CD14-positive monocyte (primary cell): ENCODE data around the gene PLD6. TPM values are rescaled to one million over a fixed set of nuclear protein-coding genes. Genes with fewer than 3 reads are reported as not detected.

Source experiments
- DNase-seq, 3 donors: peaks; one replicate each; pipeline ENCODE4 v3.0.0-alpha.2; 2011 to 2022
- H2AFZ ChIP-seq: 2 replicates; pipeline ENCODE4 v1.6.0; 2012; ENCODE audit warnings: mild to moderate bottlenecking, low read depth, low read length, inconsistent platforms; ENCODE audit not compliant: insufficient read depth, poor library complexity, severe bottlenecking
- H3K27ac ChIP-seq, 2 donors: 1 replicate in 1 of 2; 2 replicates in 1 of 2; pipeline ENCODE4 v1.5.1; 2012 to 2013; ENCODE audit warnings: low read length in 2 of 2, control low read depth in 1 of 2, inconsistent platforms in 1 of 2, low read depth in 1 of 2, mild to moderate bottlenecking in 1 of 2
- H3K27me3 ChIP-seq, 2 donors: one replicate each; pipeline versions ENCODE4 v1.6.0 to v1.6.1; 2011 to 2013; ENCODE audit warnings: low read length in 2 of 2; ENCODE audit not compliant: control insufficient read depth in 2 of 2, insufficient read depth in 2 of 2
- H3K36me3 ChIP-seq, 2 donors: replicated peaks in 1 of 2; 1 replicate in 1 of 2; 2 replicates in 1 of 2; pipeline versions ENCODE4 v1.5.1 to v1.6.1; 2012 to 2013; ENCODE audit warnings: low read length in 2 of 2, control low read depth in 1 of 2, inconsistent platforms in 1 of 2, mild to moderate bottlenecking in 1 of 2; ENCODE audit not compliant: insufficient read depth in 2 of 2, control insufficient read depth in 1 of 2
- H3K4me1 ChIP-seq, 2 donors: 1 replicate in 1 of 2; 2 replicates in 1 of 2; pipeline versions ENCODE4 v1.5.1 to v1.6.1; 2012 to 2013; ENCODE audit warnings: low read length in 2 of 2, control low read depth in 1 of 2, inconsistent platforms in 1 of 2, mild to moderate bottlenecking in 1 of 2, moderate library complexity in 1 of 2; ENCODE audit not compliant: insufficient read depth in 2 of 2, control insufficient read depth in 1 of 2
- H3K4me2 ChIP-seq: replicated peaks from 2 replicates; pipeline ENCODE3; 2012; ENCODE audit warnings: low read length, moderate library complexity, mild to moderate bottlenecking; ENCODE audit not compliant: poor library complexity, severe bottlenecking; ENCODE audit errors: extremely low read depth
- H3K4me3 ChIP-seq, 3 experiments: fragments of 200-600 bp in 1 of 3; sonication (generic) in 1 of 3; replicated peaks in 1 of 3; 1 replicate in 2 of 3; 2 replicates in 1 of 3; pipeline ENCODE4 v1.5.1; 2011 to 2013; ENCODE audit warnings: low read length in 3 of 3, mild to moderate bottlenecking in 3 of 3, control low read depth in 2 of 3, low read depth in 2 of 3, inconsistent platforms in 1 of 3, moderate library complexity in 1 of 3
- H3K79me2 ChIP-seq: 2 replicates; pipeline ENCODE4 v1.6.0; 2012; ENCODE audit warnings: mild to moderate bottlenecking, control low read depth, inconsistent platforms, low read length, moderate library complexity; ENCODE audit not compliant: insufficient read depth
- H3K9ac ChIP-seq: 2 replicates; pipeline ENCODE4 v1.6.0; 2017; ENCODE audit warnings: low read length, mild to moderate bottlenecking; ENCODE audit not compliant: insufficient read depth, poor library complexity, severe bottlenecking
- H3K9me3 ChIP-seq, 2 donors: replicated peaks in 1 of 2; 1 replicate in 1 of 2; 2 replicates in 1 of 2; pipeline versions ENCODE4 v1.5.1 to v1.6.1; 2012 to 2013; ENCODE audit warnings: low read length in 2 of 2, control low read depth in 1 of 2; ENCODE audit not compliant: control insufficient read depth in 1 of 2, insufficient read depth in 1 of 2
- H4K20me1 ChIP-seq: 2 replicates; pipeline ENCODE4 v1.6.0; 2012; ENCODE audit warnings: mild to moderate bottlenecking, low read length, control low read depth, moderate library complexity; ENCODE audit not compliant: insufficient read depth
- H3K27ac Mint-ChIP-seq, 7 donors: one replicate each; pipeline ENCODE4 v1.8.0; 2020; ENCODE audit warnings: mild to moderate bottlenecking in 7 of 7, mixed read lengths in 7 of 7, moderate library complexity in 6 of 7, inconsistent platforms in 2 of 7
- H3K27me3 Mint-ChIP-seq, 3 donors: one replicate each; pipeline ENCODE4 v1.8.0; 2021 to 2022; ENCODE audit warnings: low read depth in 3 of 3, mild to moderate bottlenecking in 3 of 3, mixed read lengths in 3 of 3, moderate library complexity in 3 of 3, inconsistent platforms in 1 of 3
- H3K36me3 Mint-ChIP-seq, 2 donors: one replicate each; pipeline ENCODE4 v1.8.0; 2020; ENCODE audit warnings: mixed read lengths in 2 of 2, inconsistent platforms in 1 of 2, mild to moderate bottlenecking in 1 of 2
- H3K4me1 Mint-ChIP-seq: one replicate; pipeline ENCODE4 v1.8.0; 2020; ENCODE audit warnings: mild to moderate bottlenecking, mixed read lengths
- H3K4me3 Mint-ChIP-seq, 2 donors: one replicate each; pipeline ENCODE4 v1.8.0; 2020; ENCODE audit warnings: mild to moderate bottlenecking in 2 of 2, mixed read lengths in 2 of 2, moderate library complexity in 1 of 2
- H3K9me3 Mint-ChIP-seq, 7 donors: one replicate each; pipeline ENCODE4 v1.8.0; 2020 to 2022; ENCODE audit warnings: mixed read lengths in 7 of 7, mild to moderate bottlenecking in 6 of 7, moderate library complexity in 6 of 7, inconsistent platforms in 2 of 7
- WGBS: methylation state at CpG from one replicate; pipeline ENCODE4 v1.1.5; 2013; ENCODE audit warnings: missing lambda C conversion rate; ENCODE audit not compliant: insufficient coverage; 5-methylcytosine and 5-hydroxymethylcytosine counted together
- intact Hi-C, 2 donors: fragments of 100-400 bp; cut with micrococcal nuclease; formaldehyde crosslinking; loops; one replicate each; pipeline versions ENCODE4 v1.15.0 to v1.15.1; 2023
- polyA plus RNA-seq, 3 donors: library from polyadenylated mRNA; depleted of rRNA in 1 of 3; unstranded in 2 of 3; stranded (reverse) in 1 of 3; fragments of 300-500 nt in 2 of 3; fragments of >200 nt in 1 of 3; fragmentation: Illumina TruSeq in 2 of 3; gene quantifications; 1 replicate in 2 of 3; 2 replicates in 1 of 3; pipeline ENCODE4 v1.2.3, GENCODE V29; 2012 to 2021
- TF ChIP-seq, protein P1 (sequence below): fragments of 200-600 bp; IDR thresholded peaks from one replicate; pipeline ENCODE4 v1.8.0; 2022; ENCODE audit warnings: antibody characterized with exemption, mild to moderate bottlenecking

PLD6 gene
- polyA plus RNA-seq, 3 donors, result 0.16 to 0.76 (median 0.50) TPM

DNA sequence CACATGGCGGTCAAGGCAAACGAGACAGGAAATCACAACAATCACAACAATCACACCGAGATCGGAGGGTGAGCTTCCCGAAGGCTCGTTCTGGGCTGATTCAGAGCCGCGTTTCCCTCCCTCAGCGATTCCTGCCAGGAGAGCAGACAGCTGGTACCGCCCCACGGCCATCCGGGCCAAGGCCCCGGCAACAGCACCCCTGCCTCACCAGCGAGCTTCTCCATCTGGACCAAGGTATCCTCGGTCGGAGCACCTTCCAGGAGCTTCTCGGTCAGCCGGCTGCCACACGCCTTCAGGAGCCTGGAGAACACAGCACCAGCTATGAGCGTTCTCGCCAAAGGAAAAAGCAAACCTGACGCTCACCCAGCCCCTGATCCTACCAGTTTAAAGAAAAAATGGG lies 15.2 kb upstream of the PLD6 start:
- Mint-ChIP-seq H3K4me3 (no peak overlapping the region), H3K27me3 (no peaks in the 10 kb centered on the region), H3K36me3 (peaks cover 94 to 100% of the 10 kb centered on the region in 2 donors), H3K9me3 (no peaks in the 10 kb centered on the region), H3K27ac (peak overlapping the region in 2 of 7 donors; percentile 0 to 30), H3K4me1 (no peaks in the 10 kb centered on the region)
- 97% methylated on average over 21 of the region's 22 CpGs for WGBS
- Histone ChIP-seq H3K9me3 (no peaks in the 10 kb centered on the region), H3K79me2 (no peaks in the 10 kb centered on the region), H2AFZ (no peak overlapping the region), H3K36me3 (peaks cover 95 to 100% of the 10 kb centered on the region in 2 donors), H3K4me2 (no peak overlapping the region), H3K27ac (no peak overlapping the region), H3K4me3 (no peak overlapping the region), H4K20me1 (peaks cover 59% of the 10 kb centered on the region), H3K4me1 (no peaks in the 10 kb centered on the region), H3K9ac (no peak overlapping the region), H3K27me3 (no peaks in the 10 kb centered on the region)
- DNase-seq, result no peak
- TF ChIP-seq, protein P1, sequence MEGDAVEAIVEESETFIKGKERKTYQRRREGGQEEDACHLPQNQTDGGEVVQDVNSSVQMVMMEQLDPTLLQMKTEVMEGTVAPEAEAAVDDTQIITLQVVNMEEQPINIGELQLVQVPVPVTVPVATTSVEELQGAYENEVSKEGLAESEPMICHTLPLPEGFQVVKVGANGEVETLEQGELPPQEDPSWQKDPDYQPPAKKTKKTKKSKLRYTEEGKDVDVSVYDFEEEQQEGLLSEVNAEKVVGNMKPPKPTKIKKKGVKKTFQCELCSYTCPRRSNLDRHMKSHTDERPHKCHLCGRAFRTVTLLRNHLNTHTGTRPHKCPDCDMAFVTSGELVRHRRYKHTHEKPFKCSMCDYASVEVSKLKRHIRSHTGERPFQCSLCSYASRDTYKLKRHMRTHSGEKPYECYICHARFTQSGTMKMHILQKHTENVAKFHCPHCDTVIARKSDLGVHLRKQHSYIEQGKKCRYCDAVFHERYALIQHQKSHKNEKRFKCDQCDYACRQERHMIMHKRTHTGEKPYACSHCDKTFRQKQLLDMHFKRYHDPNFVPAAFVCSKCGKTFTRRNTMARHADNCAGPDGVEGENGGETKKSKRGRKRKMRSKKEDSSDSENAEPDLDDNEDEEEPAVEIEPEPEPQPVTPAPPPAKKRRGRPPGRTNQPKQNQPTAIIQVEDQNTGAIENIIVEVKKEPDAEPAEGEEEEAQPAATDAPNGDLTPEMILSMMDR, result no peak
- intact Hi-C loops, result no loop called here

DNA sequence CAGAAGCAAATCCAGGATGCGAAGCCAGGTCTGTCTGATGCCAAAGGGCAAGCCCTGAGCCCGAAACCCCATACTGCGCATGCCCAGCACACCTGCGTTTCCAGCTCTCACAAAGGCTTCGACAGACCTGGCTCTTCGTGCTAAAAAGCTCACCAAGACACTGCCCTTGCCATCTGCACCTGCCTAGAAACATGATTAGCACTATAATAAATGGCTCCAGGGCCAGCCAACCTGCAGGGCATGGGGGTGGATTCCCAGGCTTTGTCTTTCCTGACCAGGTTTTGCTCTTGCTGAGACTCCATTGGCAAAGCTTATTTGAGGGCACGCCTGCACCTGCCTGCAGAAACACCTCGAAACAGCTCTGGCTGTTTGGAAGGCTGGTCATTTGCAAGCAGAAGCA lies 14.4 kb upstream of the PLD6 start:
- H3K4me1 Mint-ChIP-seq, result no peaks in the 10 kb centered on the region
- peaks cover 95 to 100% of the 10 kb centered on the region in 2 donors for H3K36me3 Mint-ChIP-seq
- no peaks in the 10 kb centered on the region for H3K9me3 Mint-ChIP-seq
- H3K27me3 ChIP-seq, result no peaks in the 10 kb centered on the region
- 98% methylated on average over 8 of the region's 8 CpGs for WGBS
- TF ChIP-seq, protein P1, result no peak
- H4K20me1 ChIP-seq, result peaks cover 62% of the 10 kb centered on the region
- H2AFZ ChIP-seq, result no peak overlapping the region
- no peak overlapping the region for H3K27ac ChIP-seq
- H3K27me3 Mint-ChIP-seq, result peaks cover 0 to 1% (median 0%) of the 10 kb centered on the region in 3 donors
- no peaks in the 10 kb centered on the region for H3K4me1 ChIP-seq
- no peak overlapping the region for H3K4me3 Mint-ChIP-seq
- H3K9me3 ChIP-seq, result no peaks in the 10 kb centered on the region
- H3K9ac ChIP-seq, result no peak overlapping the region
- no peak overlapping the region for H3K4me2 ChIP-seq
- DNase-seq, result no peak
- intact Hi-C loops, result no loop called here
- no peaks in the 10 kb centered on the region for H3K79me2 ChIP-seq
- peak overlapping the region in 2 of 7 donors; percentile 0 to 4 for H3K27ac Mint-ChIP-seq
- H3K4me3 ChIP-seq, result no peak overlapping the region
- H3K36me3 ChIP-seq, result peaks cover 95 to 100% of the 10 kb centered on the region in 2 donors
